RWPE2 (cell line): ENCODE data around the gene PAPPA2.

Experiments used
- ATAC-seq: fragments of 200-7000 bp; cut with Tn5 transposase; 3 replicates; pipeline ENCODE4 v1.9.1; 2021; ENCODE audit warnings: low read depth
- DNase-seq: peaks from one replicate; pipeline ENCODE4 v3.0.0-alpha.2; 2020; ENCODE audit warnings: low spot score
- H3K27ac ChIP-seq: fragments of 450-650 bp; 2 replicates; pipeline ENCODE4 v1.5.1; 2017; ENCODE audit warnings: mild to moderate bottlenecking; ENCODE audit not compliant: poor library complexity, severe bottlenecking
- H3K27me3 ChIP-seq: fragments of 250-450 bp; sonication (Bioruptor Pico); 2 replicates; pipeline ENCODE4 v1.5.1; 2021; ENCODE audit warnings: mild to moderate bottlenecking, moderate library complexity; ENCODE audit not compliant: insufficient read depth, poor library complexity, severe bottlenecking
- H3K36me3 ChIP-seq: fragments of 250-450 bp; sonication (Bioruptor Pico); 2 replicates; pipeline ENCODE4 v1.5.1; 2020; ENCODE audit warnings: low read depth, mild to moderate bottlenecking, moderate library complexity
- H3K4me1 ChIP-seq: fragments of 250-450 bp; sonication (Bioruptor Pico); 2 replicates; pipeline ENCODE4 v1.5.1; 2021; ENCODE audit warnings: mild to moderate bottlenecking, moderate library complexity; ENCODE audit not compliant: insufficient read depth, poor library complexity, severe bottlenecking
- H3K4me3 ChIP-seq: fragments of 250-450 bp; sonication (Bioruptor Pico); 2 replicates; pipeline ENCODE4 v1.5.1; 2021; ENCODE audit warnings: mild to moderate bottlenecking, moderate library complexity; ENCODE audit not compliant: severe bottlenecking
- H3K9me3 ChIP-seq: fragments of 250-450 bp; sonication (Bioruptor Pico); 2 replicates; pipeline ENCODE4 v1.5.1; 2021; ENCODE audit warnings: mild to moderate bottlenecking, moderate library complexity; ENCODE audit not compliant: severe bottlenecking
- CTCF ChIP-seq: fragments of 450-650 bp; IDR thresholded peaks from one replicate; pipeline ENCODE4 v1.5.1; 2017; ENCODE audit warnings: mild to moderate bottlenecking, moderate library complexity; ENCODE audit not compliant: poor library complexity, severe bottlenecking

The PAPPA2 gene

GRCh38 chr1:176773038-176773437 is 310.1 kb downstream of the PAPPA2 start:
- DNase-seq (no peak), ATAC-seq (no peak)
- Histone ChIP-seq H3K27ac (no peak overlapping the region), H3K27me3 (peaks cover 2% of the 10 kb centered on the region), H3K9me3 (no peaks in the 10 kb centered on the region), H3K36me3 (no peaks in the 10 kb centered on the region), H3K4me3 (no peak overlapping the region), H3K4me1 (no peaks in the 10 kb centered on the region)
- TF ChIP-seq CTCF: no peak

GRCh38 chr1:176774224-176774623 is 311.2 kb downstream of the PAPPA2 start:
- no peaks in the 10 kb centered on the region for H3K36me3 ChIP-seq
- ATAC-seq (no peak), DNase-seq (no peak)
- no peaks in the 10 kb centered on the region for H3K4me1 ChIP-seq
- H3K27ac ChIP-seq: no peak overlapping the region
- no peaks in the 10 kb centered on the region for H3K9me3 ChIP-seq
- no peak for TF ChIP-seq CTCF
- H3K27me3 ChIP-seq: peaks cover 2% of the 10 kb centered on the region
- no peak overlapping the region for H3K4me3 ChIP-seq

GRCh38 chr1:176775378-176775777 is 312.4 kb downstream of the PAPPA2 start:
- no peak overlapping the region for H3K4me3 ChIP-seq
- peaks cover 2% of the 10 kb centered on the region for H3K27me3 ChIP-seq
- no peaks in the 10 kb centered on the region for H3K36me3 ChIP-seq
- DNase-seq (no peak), ATAC-seq (no peak)
- no peak for TF ChIP-seq CTCF
- H3K27ac ChIP-seq: no peak overlapping the region
- H3K9me3 ChIP-seq: no peaks in the 10 kb centered on the region
- H3K4me1 ChIP-seq: no peaks in the 10 kb centered on the region

- TF ChIP-seq CTCF: no peak
- DNase-seq (no peak), ATAC-seq (no peak)
- Histone ChIP-seq H3K27me3 (no peaks in the 10 kb centered on the region), H3K4me3 (no peak overlapping the region), H3K36me3 (no peaks in the 10 kb centered on the region), H3K4me1 (no peaks in the 10 kb centered on the region), H3K9me3 (no peaks in the 10 kb centered on the region), H3K27ac (no peak overlapping the region)
Measured at GRCh38 chr1:176775996-176776395, 313.0 kb downstream of the PAPPA2 start.

- H3K27me3 ChIP-seq: no peaks in the 10 kb centered on the region
- no peak for DNase-seq
- H3K4me3 ChIP-seq: no peak overlapping the region
- TF ChIP-seq CTCF: no peak
- H3K36me3 ChIP-seq: no peaks in the 10 kb centered on the region
- no peaks in the 10 kb centered on the region for H3K4me1 ChIP-seq
- H3K9me3 ChIP-seq: no peaks in the 10 kb centered on the region
- H3K27ac ChIP-seq: no peak overlapping the region
- ATAC-seq: no peak
Measured at GRCh38 chr1:176778056-176778455, 315.1 kb downstream of the PAPPA2 start.
